ENCODE data around the gene FKBP3. TPM values are rescaled to one million over a fixed set of nuclear protein-coding genes. Genes with fewer than 3 reads are reported as not detected.

FKBP3 gene
- 95.1 TPM for total RNA-seq (ENCODE audit: unreplicated experiment)
- long read RNA-seq, transcript FKBP3-202 (7 exons, 1,346 nt): major isoform, 58 of 78 reads
- long read RNA-seq, partial matches to known transcripts: 17 of 78 reads
- long read RNA-seq, other reads (novel, unspliced or antisense): 3 of 78 reads

DNA sequence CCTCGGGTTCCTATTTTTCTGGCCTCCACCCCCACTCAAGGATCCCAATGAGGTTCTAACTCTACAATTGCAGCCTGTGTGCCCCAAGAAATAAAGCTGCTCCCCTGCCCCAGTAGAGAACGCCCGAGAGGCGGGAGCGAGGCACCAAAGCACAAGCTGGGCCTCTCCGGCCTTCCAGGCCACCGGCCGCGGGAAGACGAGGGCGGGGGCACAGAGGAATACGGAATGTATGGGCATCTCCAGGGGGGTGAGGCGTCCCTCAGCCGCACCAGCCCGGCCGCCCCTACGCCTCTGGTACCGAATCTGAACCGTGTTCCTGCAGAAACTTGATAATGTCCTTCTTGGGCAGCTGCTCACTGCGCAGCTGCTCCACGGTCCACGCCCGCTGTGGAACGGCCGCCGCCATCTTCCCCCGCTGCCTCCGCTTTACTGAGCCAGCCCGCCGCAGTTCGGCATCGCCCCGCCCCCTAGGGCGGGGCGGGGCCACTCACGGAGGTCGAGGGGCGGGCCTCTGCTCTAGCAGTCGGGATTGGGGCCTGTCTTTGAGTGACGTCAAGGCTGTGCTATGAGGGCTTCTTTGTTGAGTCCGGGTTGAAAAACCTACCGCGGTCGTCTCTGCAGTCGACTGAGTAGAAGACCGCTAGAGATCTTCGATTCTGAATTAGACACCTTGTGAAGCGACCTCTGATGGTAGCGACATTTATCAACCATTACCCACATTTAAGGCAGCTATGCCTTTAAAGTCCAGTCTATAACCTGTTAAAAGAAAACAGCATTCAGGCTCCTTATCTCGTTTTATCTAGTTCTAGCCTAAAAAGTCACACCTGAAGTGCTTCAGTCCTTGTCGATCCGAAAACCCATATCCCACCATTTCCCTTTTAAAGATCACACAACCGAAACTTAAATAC is at the start of gene FKBP3:
Gene FKBP3 (minus strand): TSS at position 431 of the 908 bp plus-strand sequence. CDS start 25 bp downstream, at position 406.
- TF ChIP-seq, protein P1, sequence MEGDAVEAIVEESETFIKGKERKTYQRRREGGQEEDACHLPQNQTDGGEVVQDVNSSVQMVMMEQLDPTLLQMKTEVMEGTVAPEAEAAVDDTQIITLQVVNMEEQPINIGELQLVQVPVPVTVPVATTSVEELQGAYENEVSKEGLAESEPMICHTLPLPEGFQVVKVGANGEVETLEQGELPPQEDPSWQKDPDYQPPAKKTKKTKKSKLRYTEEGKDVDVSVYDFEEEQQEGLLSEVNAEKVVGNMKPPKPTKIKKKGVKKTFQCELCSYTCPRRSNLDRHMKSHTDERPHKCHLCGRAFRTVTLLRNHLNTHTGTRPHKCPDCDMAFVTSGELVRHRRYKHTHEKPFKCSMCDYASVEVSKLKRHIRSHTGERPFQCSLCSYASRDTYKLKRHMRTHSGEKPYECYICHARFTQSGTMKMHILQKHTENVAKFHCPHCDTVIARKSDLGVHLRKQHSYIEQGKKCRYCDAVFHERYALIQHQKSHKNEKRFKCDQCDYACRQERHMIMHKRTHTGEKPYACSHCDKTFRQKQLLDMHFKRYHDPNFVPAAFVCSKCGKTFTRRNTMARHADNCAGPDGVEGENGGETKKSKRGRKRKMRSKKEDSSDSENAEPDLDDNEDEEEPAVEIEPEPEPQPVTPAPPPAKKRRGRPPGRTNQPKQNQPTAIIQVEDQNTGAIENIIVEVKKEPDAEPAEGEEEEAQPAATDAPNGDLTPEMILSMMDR (IDR thresholded peaks at IDR 0.05; ENCODE audit: partially characterized antibody, unreplicated experiment): no peak
- Mint-ChIP-seq H3K4me1 (ENCODE audit: low read depth, unreplicated experiment) (peaks cover 14% of the 10 kb centered on the region), H3K27ac (ENCODE audit: unreplicated experiment) (peak within 1 kb of the TSS; percentile 97), H3K9me3 (ENCODE audit: unreplicated experiment) (peaks cover 8% of the 10 kb centered on the region), H3K36me3 (ENCODE audit: unreplicated experiment) (no peaks in the 10 kb centered on the region), H3K4me3 (ENCODE audit: unreplicated experiment) (peak within 1 kb of the TSS; percentile 100), H3K27me3 (ENCODE audit: unreplicated experiment) (no peaks in the 10 kb centered on the region)
- peak; percentile 93 for DNase-seq

DNA sequence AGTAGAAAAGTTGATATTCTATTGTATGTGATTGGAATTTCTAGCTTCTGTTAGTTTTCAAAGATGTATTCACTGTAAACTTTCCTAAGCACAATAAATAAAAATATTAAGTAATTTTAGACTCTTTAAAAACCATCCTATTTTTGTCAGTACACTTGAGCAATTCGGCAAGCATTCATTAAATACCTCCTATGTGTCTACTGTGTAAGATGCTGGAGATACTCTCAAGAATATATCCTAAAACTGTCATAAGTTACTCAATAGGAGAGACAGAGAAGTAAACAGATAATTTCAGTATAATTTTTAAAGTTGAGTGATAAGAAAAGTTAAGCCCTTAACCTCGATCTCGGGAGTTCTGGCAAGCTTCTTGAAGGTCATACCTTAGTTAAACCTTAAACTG is 47.5 kb upstream of the FKBP3 start:
- Mint-ChIP-seq H3K4me1 (ENCODE audit: low read depth, unreplicated experiment) (no peaks in the 10 kb centered on the region), H3K4me3 (ENCODE audit: unreplicated experiment) (no peak overlapping the region), H3K27me3 (ENCODE audit: unreplicated experiment) (no peaks in the 10 kb centered on the region), H3K36me3 (ENCODE audit: unreplicated experiment) (no peaks in the 10 kb centered on the region), H3K9me3 (ENCODE audit: unreplicated experiment) (no peaks in the 10 kb centered on the region), H3K27ac (ENCODE audit: unreplicated experiment) (no peak overlapping the region)
- DNase-seq: no peak
- TF ChIP-seq, protein P1 (IDR thresholded peaks at IDR 0.05; ENCODE audit: partially characterized antibody, unreplicated experiment): no peak

DNA sequence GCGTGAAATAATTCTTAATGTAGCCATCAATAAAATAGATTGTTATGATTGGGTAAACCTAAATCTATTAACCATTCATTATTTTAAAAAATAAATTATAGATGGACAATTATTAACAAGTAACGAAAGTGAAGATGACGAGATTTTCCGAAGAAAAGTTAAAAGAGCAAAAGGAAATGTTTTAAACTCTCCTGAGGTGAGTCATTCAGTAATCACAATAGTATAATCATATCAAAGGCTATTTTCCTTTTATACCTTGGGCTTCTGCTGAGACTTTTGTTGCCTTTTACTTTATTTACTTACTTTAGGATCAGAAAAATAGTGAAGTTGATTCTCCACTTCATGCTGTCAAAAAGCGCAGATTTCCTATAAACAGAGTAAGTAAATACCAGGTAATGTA is 47.0 kb upstream of the FKBP3 start:
- no peak overlapping the region for H3K4me3 Mint-ChIP-seq (ENCODE audit: unreplicated experiment)
- no peak for DNase-seq
- H3K27ac Mint-ChIP-seq (ENCODE audit: unreplicated experiment): no peak overlapping the region
- H3K27me3 Mint-ChIP-seq (ENCODE audit: unreplicated experiment): no peaks in the 10 kb centered on the region
- H3K36me3 Mint-ChIP-seq (ENCODE audit: unreplicated experiment): no peaks in the 10 kb centered on the region
- no peaks in the 10 kb centered on the region for H3K4me1 Mint-ChIP-seq (ENCODE audit: low read depth, unreplicated experiment)
- H3K9me3 Mint-ChIP-seq (ENCODE audit: unreplicated experiment): no peaks in the 10 kb centered on the region
- TF ChIP-seq, protein P1 (IDR thresholded peaks at IDR 0.05; ENCODE audit: partially characterized antibody, unreplicated experiment): no peak

DNA sequence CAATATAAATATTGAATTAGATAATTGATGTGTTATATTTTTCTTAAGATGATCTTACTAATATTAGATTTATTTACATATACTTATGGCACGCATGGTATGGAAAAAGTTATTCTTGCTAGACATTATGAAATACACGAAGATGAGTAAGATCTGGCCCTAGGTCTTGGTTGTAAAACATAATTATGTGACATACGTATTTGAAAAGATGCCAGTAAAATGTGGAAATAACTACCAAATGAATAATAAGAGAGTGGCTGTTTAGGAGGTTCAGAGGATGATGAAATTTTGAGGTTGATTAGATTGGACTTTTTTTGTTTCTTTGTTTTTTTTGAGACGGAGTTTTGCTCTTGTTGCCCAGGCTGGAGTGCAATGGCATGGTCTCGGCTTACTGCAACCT is 42.8 kb upstream of the FKBP3 start:
- no peaks in the 10 kb centered on the region for H3K9me3 Mint-ChIP-seq (ENCODE audit: unreplicated experiment)
- no peak overlapping the region for H3K4me3 Mint-ChIP-seq (ENCODE audit: unreplicated experiment)
- TF ChIP-seq, protein P1 (IDR thresholded peaks at IDR 0.05; ENCODE audit: partially characterized antibody, unreplicated experiment): no peak
- H3K36me3 Mint-ChIP-seq (ENCODE audit: unreplicated experiment): no peaks in the 10 kb centered on the region
- no peak for DNase-seq
- H3K27me3 Mint-ChIP-seq (ENCODE audit: unreplicated experiment): no peaks in the 10 kb centered on the region
- no peak overlapping the region for H3K27ac Mint-ChIP-seq (ENCODE audit: unreplicated experiment)
- H3K4me1 Mint-ChIP-seq (ENCODE audit: low read depth, unreplicated experiment): no peaks in the 10 kb centered on the region

DNA sequence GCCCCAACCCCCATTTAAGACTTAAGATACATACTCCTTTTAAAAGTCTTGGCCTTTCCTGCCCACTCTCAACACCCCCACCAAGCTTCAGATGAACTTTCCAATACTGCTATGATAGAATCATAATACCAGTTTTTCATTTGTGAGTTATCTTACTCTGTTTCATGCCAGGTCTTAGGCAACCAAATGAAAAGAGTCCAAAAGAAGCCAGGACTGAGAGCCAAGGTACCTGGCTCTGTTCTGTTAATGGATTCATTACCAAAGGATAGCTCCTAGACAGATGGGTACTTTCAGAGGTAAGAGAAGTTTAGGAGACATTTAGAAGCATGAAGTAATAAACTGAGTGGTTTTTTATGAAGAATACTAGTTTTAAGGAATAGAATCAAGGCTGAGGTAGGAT is 35.6 kb upstream of the FKBP3 start:
- Mint-ChIP-seq H3K27me3 (ENCODE audit: unreplicated experiment) (peaks cover 2% of the 10 kb centered on the region), H3K27ac (ENCODE audit: unreplicated experiment) (no peak overlapping the region), H3K4me3 (ENCODE audit: unreplicated experiment) (no peak overlapping the region), H3K36me3 (ENCODE audit: unreplicated experiment) (no peaks in the 10 kb centered on the region), H3K9me3 (ENCODE audit: unreplicated experiment) (no peaks in the 10 kb centered on the region), H3K4me1 (ENCODE audit: low read depth, unreplicated experiment) (no peaks in the 10 kb centered on the region)
- TF ChIP-seq, protein P1 (IDR thresholded peaks at IDR 0.05; ENCODE audit: partially characterized antibody, unreplicated experiment): no peak
- no peak for DNase-seq
